Activated CD4-positive, alpha-beta T cell treated with anti-CD3 and anti-CD28 coated beads, Interleukin-2, amount 50 U/mL, for 16 hours (primary cell): ENCODE data around the gene EPGN.
A peak's percentile ranks its signal among the peaks of the same experiment; 100 is the strongest.
"Not testable (repeated sequence)": the region's sequence is repeated elsewhere in the genome, so short reads cannot be mapped to it uniquely, and the experiment has no call there.

Experiments used
- DNase-seq: peaks from one replicate; pipeline ENCODE4 v3.0.0-alpha.2; 2020

Gene EPGN

GRCh38 chr4:74311696-74312313 lies 3.5 kb downstream of the EPGN start:
- peak; percentile 59 for DNase-seq

- DNase-seq: no peak
These were observed 6.1 kb downstream of the EPGN start for GRCh38 chr4:74314329-74314728.

- no peak for DNase-seq
These were observed 6.7 kb downstream of the EPGN start for GRCh38 chr4:74314944-74315343.

- DNase-seq: no peak
These were observed 7.1 kb downstream of the EPGN start for GRCh38 chr4:74315376-74315775.

- no peak for DNase-seq
These were observed 8.1 kb downstream of the EPGN start for GRCh38 chr4:74316397-74316796.

- no peak for DNase-seq
These were observed 9.5 kb downstream of the EPGN start for GRCh38 chr4:74317616-74318246.

- DNase-seq: no peak
These were observed 10.0 kb downstream of the EPGN start for GRCh38 chr4:74318276-74318675.

- DNase-seq: no peak
These were observed 11.2 kb downstream of the EPGN start for GRCh38 chr4:74319470-74319869.

- peak; percentile 41 for DNase-seq
These were observed 12.4 kb downstream of the EPGN start for GRCh38 chr4:74320559-74321118.

- DNase-seq: no peak
These were observed 14.0 kb downstream of the EPGN start for GRCh38 chr4:74322301-74322700.

- DNase-seq: no peak
These were observed 15.4 kb downstream of the EPGN start for GRCh38 chr4:74323663-74324062.

- no peak for DNase-seq
These were observed 16.0 kb downstream of the EPGN start for GRCh38 chr4:74324262-74324661.

- DNase-seq: no peak
These were observed 17.6 kb downstream of the EPGN start for GRCh38 chr4:74325886-74326285.

- DNase-seq: no peak
These were observed 19.5 kb downstream of the EPGN start for GRCh38 chr4:74327762-74328161.

- no peak for DNase-seq
These were observed 20.2 kb downstream of the EPGN start for GRCh38 chr4:74328501-74328900.

- no peak for DNase-seq
These were observed 21.0 kb downstream of the EPGN start for GRCh38 chr4:74329307-74329706.

- DNase-seq: no peak
These were observed 22.1 kb downstream of the EPGN start for GRCh38 chr4:74330295-74330750.

- DNase-seq: no peak
These were observed 23.0 kb downstream of the EPGN start for GRCh38 chr4:74331252-74331651.

GRCh38 chr4:74331944-74332343 lies 23.7 kb downstream of the EPGN start:
- DNase-seq: no peak

GRCh38 chr4:74334636-74335035 lies 26.4 kb downstream of the EPGN start:
- DNase-seq: no peak

- no peak for DNase-seq
These were observed 27.2 kb downstream of the EPGN start for GRCh38 chr4:74335341-74336021.

GRCh38 chr4:74338792-74339333 lies 30.6 kb downstream of the EPGN start:
- no peak for DNase-seq

GRCh38 chr4:74339501-74339900 lies 31.2 kb downstream of the EPGN start:
- no peak for DNase-seq

- DNase-seq: not testable (repeated sequence)
These were observed 32.2 kb downstream of the EPGN start for GRCh38 chr4:74340421-74340820.
